Stimulated activated memory B cell treated with anti-CD40 and anti-IgM and Interleukin-4, amounts not matched to agents 10 μg/mL and 1 μg/mL and 100 μg/mL, for 72 hours (primary cell): ENCODE measurements around the gene KHNYN.
"Not testable (repeated sequence)": the region's sequence is repeated elsewhere in the genome, so short reads cannot be mapped to it uniquely, and the experiment has no call there.

Experiments used
- ATAC-seq: fragments of 150-1000 bp; cut with Tn5 transposase; 2 replicates; pipeline ENCODE4 v1.10.0; 2021
- H3K27ac Mint-ChIP-seq: one replicate; pipeline ENCODE4 v1.8.0; 2022; ENCODE audit warnings: mild to moderate bottlenecking, mixed read lengths
- H3K27me3 Mint-ChIP-seq: one replicate; pipeline ENCODE4 v1.8.0; 2022; ENCODE audit warnings: mixed read lengths
- H3K36me3 Mint-ChIP-seq: one replicate; pipeline ENCODE4 v1.8.0; 2022; ENCODE audit warnings: mixed read lengths
- H3K4me1 Mint-ChIP-seq: one replicate; pipeline ENCODE4 v1.8.0; 2022; ENCODE audit warnings: mixed read lengths
- H3K4me3 Mint-ChIP-seq: one replicate; pipeline ENCODE4 v1.8.0; 2022; ENCODE audit warnings: mild to moderate bottlenecking, moderate library complexity, mixed read lengths
- H3K9me3 Mint-ChIP-seq: one replicate; pipeline ENCODE4 v1.8.0; 2022; ENCODE audit warnings: mixed read lengths

KHNYN gene

DNA sequence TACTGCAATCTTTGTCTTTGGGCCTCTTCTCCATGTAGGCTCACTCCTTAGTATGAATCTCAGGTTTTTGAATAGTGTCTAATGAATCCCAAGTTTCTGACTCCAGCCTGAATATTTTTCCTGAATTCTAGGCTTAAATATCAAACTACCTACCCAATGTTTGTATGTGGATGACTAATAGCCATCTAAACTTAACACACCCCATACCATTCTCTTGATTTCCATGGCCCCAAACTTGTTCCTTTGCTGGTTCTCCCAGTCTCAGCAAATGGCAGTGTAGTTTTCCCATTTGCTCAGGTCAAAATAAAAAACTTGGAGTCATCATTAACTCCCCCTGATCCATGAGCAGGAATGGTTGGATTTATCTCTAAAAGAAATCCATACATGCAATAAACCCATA is 31.6 kb downstream of the KHNYN start:
- no peak overlapping the region for H3K4me3 Mint-ChIP-seq
- peaks cover 20% of the 10 kb centered on the region for H3K36me3 Mint-ChIP-seq
- H3K4me1 Mint-ChIP-seq = peaks cover 19% of the 10 kb centered on the region
- no peaks in the 10 kb centered on the region for H3K27me3 Mint-ChIP-seq
- no peak for ATAC-seq
- no peaks in the 10 kb centered on the region for H3K9me3 Mint-ChIP-seq
- H3K27ac Mint-ChIP-seq = no peak overlapping the region

DNA sequence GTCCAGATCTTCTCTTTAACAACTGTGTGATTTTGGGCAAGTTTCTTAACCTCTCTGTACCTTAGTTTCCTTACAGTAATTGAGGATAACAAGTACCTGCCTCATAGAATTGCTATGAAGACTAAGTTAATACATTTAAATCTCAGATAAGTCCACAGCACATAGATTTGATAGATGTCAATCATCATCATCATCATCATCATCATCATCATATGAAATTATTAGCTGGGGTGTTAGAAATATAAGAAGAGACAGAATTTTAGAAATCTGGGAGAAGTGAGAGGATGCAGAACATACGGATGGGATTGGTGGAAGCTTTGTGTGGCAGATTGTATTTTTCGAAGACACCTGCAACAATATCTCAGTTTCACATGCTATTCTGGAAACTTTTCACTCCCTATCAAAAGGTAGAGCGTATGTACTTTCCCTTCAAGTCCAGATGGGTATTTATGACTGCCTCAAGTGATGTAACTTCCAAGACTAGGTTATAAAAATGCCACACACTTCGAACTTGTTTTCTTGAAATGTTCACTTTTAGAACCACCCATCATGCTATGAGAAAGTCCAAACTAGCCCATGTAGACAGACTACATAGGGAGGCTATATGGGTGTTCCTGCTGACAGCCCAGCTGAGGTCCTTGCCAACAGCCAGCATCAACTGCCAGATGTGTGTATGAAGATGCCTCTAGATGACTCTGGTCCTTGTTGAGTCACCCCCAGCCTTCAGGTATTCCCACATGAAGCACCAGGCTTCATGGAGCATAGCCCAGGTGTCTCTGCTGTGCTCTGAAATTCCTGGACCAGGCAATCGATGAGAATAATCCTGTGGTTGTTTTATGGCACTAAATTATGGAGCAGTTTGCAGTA is 33.5 kb downstream of the KHNYN start:
- Mint-ChIP-seq H3K36me3 (peaks cover 34% of the 10 kb centered on the region), H3K27ac (no peak overlapping the region), H3K9me3 (no peaks in the 10 kb centered on the region), H3K4me1 (peaks cover 19% of the 10 kb centered on the region), H3K4me3 (no peak overlapping the region), H3K27me3 (no peaks in the 10 kb centered on the region)
- ATAC-seq = peak; percentile 50

DNA sequence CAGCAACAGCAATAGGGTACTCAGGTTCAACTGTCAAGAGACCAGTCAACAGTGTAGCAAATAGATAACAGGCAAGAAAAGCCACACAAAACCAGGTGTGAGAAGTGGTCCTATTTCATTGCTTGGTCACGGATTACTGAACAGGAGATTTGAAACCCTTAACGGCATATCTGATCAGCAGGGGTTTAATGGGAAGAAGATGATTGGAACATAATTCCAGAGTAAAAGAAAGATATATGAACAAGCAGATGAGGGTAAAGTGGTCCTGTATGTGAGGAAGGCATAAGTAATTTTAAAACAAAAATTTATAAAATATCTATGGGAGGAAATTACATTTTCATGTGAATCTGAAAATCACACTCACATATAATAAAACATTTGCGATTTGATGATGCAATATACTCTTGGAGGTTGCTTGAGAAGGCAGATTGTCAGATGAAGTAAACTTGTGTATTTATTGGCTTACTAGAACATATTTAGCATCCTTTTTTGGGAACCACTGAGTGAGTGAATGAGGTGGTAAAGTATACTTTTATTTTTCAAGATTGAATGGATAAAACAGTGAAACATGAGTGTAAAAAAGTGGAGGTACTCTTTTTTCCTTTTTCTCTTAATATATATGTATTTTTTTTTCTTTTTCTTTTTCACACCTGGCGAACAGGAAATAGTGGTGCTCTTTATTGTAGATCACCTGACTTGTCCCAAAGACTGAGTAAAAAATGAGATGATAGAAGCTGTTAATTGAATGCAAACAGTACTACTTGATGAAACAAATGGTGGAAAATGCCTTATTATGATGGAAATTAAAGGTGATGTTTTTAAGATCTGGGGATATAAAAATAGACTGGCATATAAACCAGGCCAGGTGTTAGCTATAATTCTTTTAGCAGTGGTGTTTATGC is 34.4 kb downstream of the KHNYN start:
- Mint-ChIP-seq H3K36me3 (peaks cover 35% of the 10 kb centered on the region), H3K4me1 (peaks cover 19% of the 10 kb centered on the region)
- no peak for ATAC-seq

DNA sequence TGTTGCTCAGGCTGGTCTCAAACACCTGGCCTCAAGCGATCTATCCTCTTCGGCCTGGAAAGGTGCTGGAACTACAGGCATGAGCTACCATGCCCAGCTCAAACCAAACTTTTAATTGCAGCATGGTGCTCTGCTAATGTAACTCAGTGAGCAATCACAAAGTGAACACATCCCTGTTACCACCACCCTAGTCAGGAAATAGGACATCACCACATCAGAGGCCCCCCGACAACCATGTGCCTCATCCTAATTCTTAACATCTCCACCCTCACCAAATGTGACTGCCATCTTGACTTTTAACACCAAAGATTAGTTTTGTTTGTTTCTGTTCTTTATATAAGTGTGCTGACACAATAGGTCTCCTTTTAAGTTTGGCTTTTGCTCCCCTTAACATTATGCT is 35.6 kb downstream of the KHNYN start:
- no peaks in the 10 kb centered on the region for H3K27me3 Mint-ChIP-seq
- H3K36me3 Mint-ChIP-seq = peaks cover 30% of the 10 kb centered on the region
- no peak for ATAC-seq
- H3K4me3 Mint-ChIP-seq = no peak overlapping the region
- H3K4me1 Mint-ChIP-seq = peaks cover 19% of the 10 kb centered on the region
- H3K27ac Mint-ChIP-seq = no peak overlapping the region
- no peaks in the 10 kb centered on the region for H3K9me3 Mint-ChIP-seq

More for the DNA sequence above, 34.4 kb downstream of the KHNYN start:
- H3K27ac Mint-ChIP-seq = no peak overlapping the region
- no peak overlapping the region for H3K4me3 Mint-ChIP-seq
- no peaks in the 10 kb centered on the region for H3K27me3 Mint-ChIP-seq
- no peaks in the 10 kb centered on the region for H3K9me3 Mint-ChIP-seq

DNA sequence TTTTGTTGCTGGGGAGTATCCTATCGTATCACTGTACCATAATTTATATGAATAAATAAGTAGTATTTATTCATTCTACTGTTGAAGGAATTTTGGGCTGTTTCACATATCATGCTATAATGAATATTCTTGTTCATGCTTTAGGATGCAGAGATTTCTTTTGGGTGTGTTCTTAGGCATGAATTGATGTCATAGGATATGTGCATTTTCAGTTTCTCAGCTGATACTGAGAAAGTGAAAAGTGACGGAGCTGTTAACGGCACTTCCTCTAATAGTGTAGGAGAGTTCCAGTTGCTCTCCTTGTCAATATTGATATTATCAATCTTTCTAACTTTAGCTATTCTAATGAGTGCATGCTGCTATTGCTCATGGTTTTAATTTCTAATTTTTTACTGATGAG is 36.1 kb downstream of the KHNYN start:
- Mint-ChIP-seq H3K36me3 (peaks cover 30% of the 10 kb centered on the region), H3K9me3 (no peaks in the 10 kb centered on the region), H3K27me3 (no peaks in the 10 kb centered on the region), H3K4me1 (peaks cover 19% of the 10 kb centered on the region), H3K4me3 (no peak overlapping the region), H3K27ac (no peak overlapping the region)
- ATAC-seq = no peak

DNA sequence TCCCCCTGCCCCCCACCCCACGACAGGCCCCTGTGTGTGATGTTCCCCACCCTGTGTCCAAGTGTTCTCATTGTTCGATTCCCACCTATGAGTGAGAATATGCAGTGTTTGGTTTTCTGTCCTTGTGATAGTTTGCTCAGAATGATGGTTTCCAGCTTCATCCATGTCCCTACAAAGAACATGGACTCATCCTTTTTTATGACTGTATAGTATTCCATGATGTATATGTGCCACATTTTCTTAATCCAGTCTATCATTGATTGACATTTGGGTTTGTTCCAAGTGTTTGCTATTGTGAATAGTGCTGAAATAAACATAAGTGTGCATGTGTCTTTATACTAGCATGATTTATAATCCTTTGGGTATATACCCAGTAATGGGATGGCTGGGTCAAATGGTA is 40.7 kb downstream of the KHNYN start:
- not testable (repeated sequence) for ATAC-seq, H3K27ac Mint-ChIP-seq, H3K4me1 Mint-ChIP-seq, H3K4me3 Mint-ChIP-seq, H3K9me3 Mint-ChIP-seq, H3K27me3 Mint-ChIP-seq
- peaks cover 49% of the 10 kb centered on the region for H3K36me3 Mint-ChIP-seq

DNA sequence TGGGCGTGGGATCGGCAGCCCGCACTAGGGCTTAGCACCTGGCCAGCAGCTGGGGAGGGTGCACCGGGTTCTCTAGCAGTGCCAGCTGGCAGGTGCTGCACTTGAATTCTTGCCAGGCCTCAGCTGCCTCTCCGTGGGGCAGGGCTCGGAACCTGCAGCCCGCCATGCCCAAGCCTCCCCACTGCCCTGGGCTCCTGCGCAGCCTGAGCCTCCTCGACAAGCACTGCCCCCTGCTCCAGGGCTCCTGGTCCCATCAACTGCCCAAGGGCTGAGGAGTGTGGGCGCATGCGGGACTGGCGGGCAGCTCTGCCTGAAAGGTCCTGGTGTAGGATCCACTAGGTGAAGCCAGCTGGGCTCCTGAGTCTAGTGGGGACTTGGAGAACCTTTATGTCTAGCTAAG is 43.5 kb downstream of the KHNYN start:
- Mint-ChIP-seq H3K4me1 (no peaks in the 10 kb centered on the region), H3K9me3 (no peaks in the 10 kb centered on the region), H3K36me3 (peaks cover 24% of the 10 kb centered on the region), H3K27ac (no peak overlapping the region), H3K4me3 (no peak overlapping the region), H3K27me3 (no peaks in the 10 kb centered on the region)
- no peak for ATAC-seq

DNA sequence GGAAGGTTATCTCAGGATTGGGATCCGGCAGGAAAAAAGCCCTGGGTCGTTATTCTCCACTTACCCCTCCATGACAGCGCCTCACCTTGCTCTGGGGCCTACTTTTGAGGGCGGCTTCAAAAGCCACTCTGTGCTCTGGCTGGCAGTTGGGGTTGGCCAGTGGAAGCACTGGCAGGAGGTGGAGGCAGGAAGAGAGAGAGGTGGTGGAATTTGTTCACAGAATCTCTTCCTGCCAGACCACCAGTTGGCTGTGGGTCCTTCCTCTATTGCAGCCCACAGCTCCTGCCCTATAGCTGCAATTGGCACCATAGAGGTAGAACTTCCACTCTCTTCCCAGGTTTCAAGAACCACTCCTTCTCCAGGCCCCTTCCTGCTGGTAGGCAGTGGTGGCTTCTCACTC is 45.5 kb downstream of the KHNYN start:
- H3K4me1 Mint-ChIP-seq = no peaks in the 10 kb centered on the region
- no peak for ATAC-seq
- H3K27ac Mint-ChIP-seq = no peak overlapping the region
- no peaks in the 10 kb centered on the region for H3K9me3 Mint-ChIP-seq
- no peaks in the 10 kb centered on the region for H3K27me3 Mint-ChIP-seq
- no peak overlapping the region for H3K4me3 Mint-ChIP-seq
- H3K36me3 Mint-ChIP-seq = peaks cover 21% of the 10 kb centered on the region

DNA sequence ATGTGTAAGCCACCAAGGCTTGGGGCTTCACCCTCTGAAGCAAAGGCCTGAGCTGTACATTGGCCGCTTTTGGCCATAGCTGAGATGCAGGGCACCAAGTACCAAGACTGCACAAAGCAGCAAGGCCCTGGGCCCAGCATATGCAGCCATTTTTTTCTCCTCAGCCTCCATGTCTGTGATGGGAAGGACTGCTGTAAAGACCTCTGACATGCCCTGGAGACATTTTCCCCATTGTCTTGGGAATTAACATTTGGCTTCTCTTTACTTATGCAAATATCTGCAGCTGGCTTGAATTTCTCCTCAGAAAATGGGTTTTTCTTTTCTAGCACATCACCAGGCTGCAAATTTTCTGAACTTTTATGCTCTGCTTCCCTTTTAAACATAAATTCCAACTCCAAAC is 50.2 kb downstream of the KHNYN start:
- not testable (repeated sequence) for H3K36me3 Mint-ChIP-seq, H3K9me3 Mint-ChIP-seq, H3K27ac Mint-ChIP-seq, H3K4me3 Mint-ChIP-seq, H3K27me3 Mint-ChIP-seq, ATAC-seq
- peaks cover 21% of the 10 kb centered on the region for H3K4me1 Mint-ChIP-seq

DNA sequence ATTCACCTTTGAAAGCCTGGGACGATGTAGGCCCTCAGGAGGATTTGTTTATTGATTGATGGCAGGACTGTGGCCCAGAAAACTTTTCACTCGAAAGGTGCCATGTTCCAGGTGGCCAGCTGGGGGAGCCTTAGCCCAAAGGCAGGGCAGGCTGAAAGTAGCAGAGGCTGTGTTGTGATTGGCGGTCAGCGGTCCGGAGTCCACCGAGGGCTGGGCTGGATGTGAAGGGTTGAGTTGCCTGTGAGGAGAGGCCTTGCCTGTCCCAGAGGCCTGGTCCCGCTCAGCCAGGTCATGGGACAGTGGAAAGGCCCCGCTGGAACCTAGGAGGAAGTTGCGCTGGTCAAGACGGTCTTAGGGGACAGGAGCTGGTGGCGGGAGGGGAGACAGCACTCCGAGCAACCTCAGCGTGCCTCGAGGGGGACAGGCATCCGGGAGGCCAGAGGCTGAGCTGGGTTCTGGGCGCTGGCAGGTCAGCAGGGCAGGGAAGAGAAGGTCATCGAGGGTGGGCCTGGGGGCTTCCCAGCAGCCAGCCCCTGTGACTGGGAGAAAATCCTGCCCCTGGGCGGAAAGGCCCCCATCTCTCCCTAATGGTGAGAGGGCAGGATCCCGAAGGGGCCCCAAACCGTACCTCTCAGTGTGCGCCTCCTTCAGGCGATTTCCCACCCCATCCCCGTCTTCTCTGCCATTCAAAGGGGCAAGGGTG is 52.0 kb downstream of the KHNYN start:
- H3K27ac Mint-ChIP-seq = peak overlapping the region; percentile 71
- H3K27me3 Mint-ChIP-seq = no peaks in the 10 kb centered on the region
- ATAC-seq = peak; percentile 89
- no peaks in the 10 kb centered on the region for H3K36me3 Mint-ChIP-seq
- H3K4me1 Mint-ChIP-seq = peaks cover 21% of the 10 kb centered on the region
- no peaks in the 10 kb centered on the region for H3K9me3 Mint-ChIP-seq
- H3K4me3 Mint-ChIP-seq = peak overlapping the region; percentile 68

DNA sequence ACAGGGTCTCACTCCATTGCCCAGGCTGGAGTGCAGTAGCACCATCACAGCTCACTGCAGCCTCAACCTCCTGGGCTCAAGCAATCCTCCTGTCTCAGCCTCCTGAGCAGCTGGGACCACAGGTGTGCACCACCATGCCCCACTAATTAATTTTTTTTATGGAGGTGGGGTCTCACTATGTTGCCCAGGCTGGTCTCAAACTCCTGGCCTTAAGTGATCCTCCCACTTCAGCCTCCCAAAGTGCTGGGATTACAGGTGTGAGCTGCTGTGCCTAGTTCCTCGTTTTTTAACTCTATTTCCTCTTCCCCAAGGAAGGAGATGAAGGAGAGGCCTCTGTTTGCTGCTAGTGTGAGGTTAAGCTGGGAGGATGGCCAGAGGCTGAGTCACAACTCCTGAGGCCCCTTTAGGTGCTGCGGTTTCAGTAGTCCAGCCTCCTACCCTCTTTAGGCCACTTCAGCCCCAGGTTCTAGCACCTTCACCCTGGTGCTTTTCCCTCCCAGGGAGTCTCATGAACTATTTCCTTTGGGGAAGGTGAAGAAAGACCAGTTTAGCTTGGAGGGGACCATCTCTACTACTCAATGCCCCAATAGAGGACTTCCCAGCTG is 53.0 kb downstream of the KHNYN start:
- not testable (repeated sequence) for H3K36me3 Mint-ChIP-seq, ATAC-seq, H3K4me3 Mint-ChIP-seq, H3K27me3 Mint-ChIP-seq, H3K9me3 Mint-ChIP-seq
- Mint-ChIP-seq H3K27ac (peak overlapping the region; percentile 42), H3K4me1 (peaks cover 21% of the 10 kb centered on the region)

DNA sequence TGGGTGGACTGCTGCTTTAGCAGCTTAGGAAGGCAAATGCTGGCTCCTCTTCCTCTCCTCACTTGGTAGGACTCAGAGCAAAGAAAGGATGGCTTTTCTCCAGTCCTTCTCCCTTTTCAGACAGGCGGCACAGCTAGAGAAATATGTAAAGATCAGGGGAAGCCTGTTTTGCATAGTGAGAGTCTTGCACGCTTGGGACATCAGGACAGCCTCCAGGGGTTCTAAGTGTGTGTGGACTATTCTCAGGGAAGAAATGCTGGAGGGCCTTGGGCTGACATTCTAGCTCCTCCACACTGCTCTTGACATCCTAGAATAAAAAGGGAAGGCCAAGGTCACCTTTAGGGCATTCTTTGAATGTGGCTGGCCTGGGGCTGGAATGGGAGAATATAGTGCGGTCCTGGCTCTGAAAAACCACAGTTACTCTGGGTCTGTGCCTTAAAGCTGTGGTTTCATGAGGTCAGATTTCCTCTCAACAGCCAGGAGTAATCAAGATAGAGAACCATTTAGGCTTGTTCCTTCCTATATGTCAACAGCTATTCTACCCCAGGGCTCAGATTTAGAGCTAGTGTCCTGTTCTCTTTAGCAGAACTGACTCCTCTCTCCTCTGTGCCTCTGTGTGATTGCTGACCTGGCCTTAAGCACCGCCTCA is 54.0 kb downstream of the KHNYN start:
- Mint-ChIP-seq H3K36me3 (no peaks in the 10 kb centered on the region), H3K9me3 (no peaks in the 10 kb centered on the region), H3K4me3 (no peak overlapping the region), H3K4me1 (peaks cover 21% of the 10 kb centered on the region), H3K27me3 (no peaks in the 10 kb centered on the region), H3K27ac (peak overlapping the region; percentile 42)
- peak; percentile 45 for ATAC-seq
